Urinary bladder (tissue), 4 donors: ENCODE data around the gene VLDLR. TPM values are rescaled to one million over a fixed set of nuclear protein-coding genes. Genes with fewer than 3 reads are reported as not detected.
"Not testable (repeated sequence)": the region's sequence is repeated elsewhere in the genome, so short reads cannot be mapped to it uniquely, and the experiment has no call there.

Experiments
- DNase-seq: peaks from one replicate; pipeline ENCODE4 v3.0.0-alpha.2; 2015; ENCODE audit errors: extremely low spot score
- H3K27ac ChIP-seq: one replicate; pipeline ENCODE4 v1.5.1; 2013; ENCODE audit warnings: low read depth, mild to moderate bottlenecking, moderate library complexity
- H3K36me3 ChIP-seq: one replicate; pipeline ENCODE4 v1.6.1; 2013; ENCODE audit warnings: mild to moderate bottlenecking, moderate library complexity; ENCODE audit not compliant: insufficient read depth
- H3K4me1 ChIP-seq: one replicate; pipeline ENCODE4 v1.6.1; 2013; ENCODE audit warnings: mild to moderate bottlenecking, moderate library complexity; ENCODE audit not compliant: insufficient read depth
- H3K4me3 ChIP-seq: one replicate; pipeline ENCODE4 v1.5.1; 2013; ENCODE audit warnings: low read depth, low read length
- WGBS: extraction: QIAGEN DNeasy Blood & Tissue Kit; methylation state at CpG from one replicate; pipeline ENCODE4 v1.1.7; 2013; 5-methylcytosine and 5-hydroxymethylcytosine counted together
- polyA plus RNA-seq: library from polyadenylated mRNA; stranded (reverse); fragments of 200-250 nt; gene quantifications from one replicate; pipeline ENCODE4 v1.2.3, GENCODE V29; 2013
- total RNA-seq: library from RNA; depleted of rRNA; stranded (reverse); fragments of >200 nt; gene quantifications from one replicate; pipeline ENCODE4 v1.2.3, GENCODE V29; 2014
- donor health status: healthy with polysubstance abuse.
- donor health status: healthy.

Gene VLDLR
- total and polyA plus RNA-seq, 2 donors, result 20.4 to 39.2 TPM

DNA sequence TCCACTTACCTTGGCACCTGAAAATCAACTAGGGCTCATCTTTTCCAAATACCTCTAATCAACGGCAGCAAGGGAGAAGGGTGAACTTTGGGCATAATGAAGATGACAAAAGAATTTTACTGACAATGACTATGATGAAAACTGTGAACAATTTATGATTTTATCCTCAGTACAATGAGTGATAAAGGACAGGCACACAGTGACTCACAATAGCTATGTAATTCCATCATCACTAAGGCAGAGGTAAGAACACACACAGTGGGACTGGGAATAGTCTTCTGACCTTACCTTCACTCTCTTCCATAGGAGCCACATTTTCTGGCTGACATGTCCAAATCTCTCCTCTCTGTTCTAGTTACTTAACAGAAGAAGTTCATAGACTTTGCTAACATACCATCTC is 69.6 kb downstream of the VLDLR start:
- 94% methylated on average over 1 of the region's 1 CpG for WGBS
- no peak for DNase-seq
- H3K27ac ChIP-seq, result no peak overlapping the region

DNA sequence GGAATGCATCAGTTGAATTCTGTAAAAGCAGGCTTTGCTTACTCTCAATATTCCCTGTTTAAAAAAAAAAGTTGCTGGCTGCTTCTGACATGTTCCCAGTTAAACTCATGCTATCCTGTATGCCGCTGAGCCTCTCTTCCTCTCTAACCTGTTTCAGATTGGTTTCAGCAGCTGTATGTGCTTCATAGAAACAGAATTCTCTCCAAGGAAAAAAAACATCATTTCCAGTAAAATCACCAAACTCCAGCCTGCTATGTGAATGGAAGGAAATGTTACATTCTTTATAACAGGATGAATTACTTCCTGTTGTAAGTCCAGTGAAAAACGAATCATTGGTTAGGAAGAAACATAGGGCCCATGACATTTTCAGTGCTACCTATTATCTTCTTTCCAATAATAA is 70.0 kb downstream of the VLDLR start:
- Histone ChIP-seq H3K4me3 (no peak overlapping the region), H3K4me1 (no peaks in the 10 kb centered on the region), H3K36me3 (no peaks in the 10 kb centered on the region), H3K27ac (no peak overlapping the region)
- WGBS, result 56% methylated on average over 2 of the region's 2 CpGs
- no peak for DNase-seq

More for the DNA sequence above, 69.6 kb downstream of the VLDLR start:
- Histone ChIP-seq H3K36me3 (no peaks in the 10 kb centered on the region), H3K4me3 (no peak overlapping the region), H3K4me1 (no peaks in the 10 kb centered on the region)

DNA sequence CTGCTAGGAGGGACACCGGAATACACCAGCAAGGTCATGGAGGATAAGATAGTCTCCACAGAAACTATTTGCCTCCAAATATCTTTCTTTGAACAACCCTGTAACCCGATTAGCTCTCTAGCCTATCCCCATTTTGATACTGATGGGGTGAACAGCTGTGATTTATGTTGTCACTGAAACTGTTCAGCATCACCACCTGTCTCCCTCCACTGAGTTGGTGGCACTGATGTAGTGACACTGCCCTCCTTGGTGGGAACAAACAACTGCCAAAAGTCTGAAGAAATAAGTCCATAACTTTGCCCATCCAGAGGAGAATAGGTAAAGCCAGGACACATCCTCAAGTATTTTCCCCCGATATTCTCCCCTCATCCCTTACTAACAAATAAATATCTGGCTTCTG is 71.5 kb downstream of the VLDLR start:
- WGBS, result 90% methylated on average over 3 of the region's 3 CpGs
- Histone ChIP-seq H3K4me3 (no peak overlapping the region), H3K36me3 (no peaks in the 10 kb centered on the region), H3K4me1 (no peaks in the 10 kb centered on the region), H3K27ac (no peak overlapping the region)
- no peak for DNase-seq

DNA sequence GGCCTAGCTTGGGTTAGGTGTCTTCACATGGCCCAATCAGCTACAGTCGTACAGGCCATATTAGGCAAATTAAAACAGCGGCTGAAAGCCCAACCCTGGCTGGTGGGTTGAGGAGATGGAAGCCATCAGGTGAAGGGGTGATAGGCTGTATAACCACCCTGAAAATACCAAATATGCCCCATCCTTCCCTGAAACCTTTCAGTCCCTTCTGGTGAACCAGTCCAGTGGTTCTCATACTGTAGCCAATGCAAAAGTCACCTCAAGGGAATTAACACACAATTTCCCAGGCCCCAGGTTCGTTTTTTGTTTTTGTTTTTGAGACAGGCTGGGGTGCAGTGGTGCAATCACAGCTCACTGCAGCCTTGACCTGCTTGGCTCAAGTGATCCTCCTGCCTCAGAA is 75.9 kb downstream of the VLDLR start:
- DNase-seq, result no peak
- 88% methylated on average over 3 of the region's 3 CpGs for WGBS
- no peak overlapping the region for H3K27ac ChIP-seq
- no peak overlapping the region for H3K4me3 ChIP-seq
- no peaks in the 10 kb centered on the region for H3K36me3 ChIP-seq
- H3K4me1 ChIP-seq, result no peaks in the 10 kb centered on the region

DNA sequence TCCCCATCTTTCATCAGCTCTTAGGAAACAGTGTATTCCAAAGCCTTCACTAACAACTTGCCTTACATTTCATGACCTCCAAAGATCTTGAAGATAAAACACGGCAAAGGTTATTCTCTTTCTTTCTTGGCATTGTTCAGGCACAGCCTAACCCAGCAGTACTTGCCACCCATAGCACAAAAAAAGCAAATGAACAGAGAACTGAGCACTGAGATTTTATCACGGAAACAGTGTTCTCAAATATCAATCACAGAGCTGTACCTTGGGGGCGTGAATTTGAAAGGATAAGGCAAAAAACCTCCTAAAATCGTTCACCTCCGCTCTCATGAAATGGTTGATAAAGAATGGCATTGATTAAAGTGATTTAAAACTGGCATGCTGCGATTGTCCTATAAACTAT is 78.8 kb downstream of the VLDLR start:
- Histone ChIP-seq H3K4me3 (no peak overlapping the region), H3K4me1 (no peaks in the 10 kb centered on the region), H3K36me3 (no peaks in the 10 kb centered on the region), H3K27ac (no peak overlapping the region)
- no peak for DNase-seq
- 67% methylated on average over 6 of the region's 6 CpGs for WGBS

DNA sequence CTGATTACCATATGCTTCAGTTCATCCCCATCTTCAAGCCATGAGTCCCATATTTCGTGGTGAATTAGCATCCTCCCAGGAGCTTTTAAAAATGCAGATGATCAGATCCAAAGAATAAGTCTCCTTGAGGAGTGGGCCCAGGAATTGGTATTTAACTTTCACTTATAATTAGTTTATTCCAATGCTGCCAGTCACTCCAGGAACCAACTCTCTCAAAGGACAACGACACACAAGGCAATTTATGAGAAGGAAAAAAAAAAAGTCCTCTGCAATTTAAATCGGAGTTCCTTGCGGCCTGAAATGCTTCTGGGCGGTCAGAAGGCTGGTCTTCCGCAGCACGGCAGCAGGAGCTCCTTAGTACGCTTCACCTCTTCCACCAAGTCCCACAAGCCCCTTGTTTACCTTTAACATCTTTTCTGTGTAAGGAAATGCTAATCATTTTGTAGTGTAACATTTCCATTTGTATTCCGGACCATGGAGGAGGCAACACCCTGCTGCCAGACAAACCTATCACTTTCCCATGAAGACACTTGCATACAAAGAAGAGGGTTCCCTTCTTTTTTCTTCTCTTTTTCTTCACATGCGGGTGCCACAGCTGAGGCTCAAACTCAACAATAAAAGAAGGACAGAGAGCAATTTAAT is 79.4 kb downstream of the VLDLR start:
- H3K36me3 ChIP-seq, result no peaks in the 10 kb centered on the region
- 87% methylated on average over 10 of the region's 10 CpGs for WGBS
- H3K4me3 ChIP-seq, result no peak overlapping the region
- DNase-seq, result no peak
- no peak overlapping the region for H3K27ac ChIP-seq
- H3K4me1 ChIP-seq, result no peaks in the 10 kb centered on the region

DNA sequence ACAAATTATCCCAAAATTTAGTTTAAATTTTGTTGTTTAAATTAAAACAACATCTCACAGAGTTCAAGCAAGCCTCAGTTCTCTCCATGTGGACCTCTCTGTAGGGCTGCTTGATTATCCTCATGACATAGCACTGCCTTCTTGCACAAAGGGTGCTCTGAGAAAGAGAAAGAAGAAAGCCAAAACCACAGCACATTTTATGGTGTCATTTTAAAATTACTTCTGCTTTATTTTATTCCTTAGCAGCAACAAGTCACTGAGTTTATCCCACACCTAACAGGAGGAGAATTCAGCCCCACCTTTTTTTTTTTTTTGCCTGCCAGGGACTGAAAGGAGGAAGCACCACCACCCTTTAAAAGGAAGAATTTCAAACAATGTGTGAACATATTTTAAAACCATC is 82.9 kb downstream of the VLDLR start:
- Histone ChIP-seq H3K36me3 (no peaks in the 10 kb centered on the region), H3K4me1 (no peaks in the 10 kb centered on the region), H3K4me3 (no peak overlapping the region), H3K27ac (no peak overlapping the region)
- no peak for DNase-seq

DNA sequence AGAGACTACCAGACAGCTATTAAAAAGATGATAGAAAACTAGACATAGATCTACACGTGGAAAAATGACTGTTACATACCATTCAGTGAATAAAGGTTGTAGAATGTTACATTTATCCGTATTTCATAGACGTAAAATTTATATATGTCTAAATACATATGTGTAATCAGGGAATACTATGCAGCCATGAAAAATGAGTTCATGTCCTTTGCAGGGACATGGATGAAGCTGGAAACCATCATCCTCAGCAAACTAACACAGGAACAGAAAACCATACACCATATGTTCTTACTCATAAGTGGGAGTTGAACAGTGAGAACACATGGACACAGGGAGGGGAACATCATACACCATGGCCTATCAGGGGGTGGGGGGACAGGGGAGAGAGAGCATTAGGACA is 85.7 kb downstream of the VLDLR start:
- WGBS, result 98% methylated on average over 3 of the region's 3 CpGs

More for the DNA sequence above, 85.7 kb downstream of the VLDLR start:
- not testable (repeated sequence) for H3K36me3 ChIP-seq, H3K4me3 ChIP-seq, DNase-seq, H3K27ac ChIP-seq, H3K4me1 ChIP-seq

Other genes with a start within 250 kb of the VLDLR start
- not detected for gene KCNV2, start 95.7 kb downstream of the VLDLR start, total RNA-seq
- gene KCNV2, start 95.7 kb downstream of the VLDLR start, polyA plus RNA-seq, result not detected
- 69.0 TPM for gene PUM3, start 222.3 kb downstream of the VLDLR start, total RNA-seq
- 15.4 TPM for gene PUM3, start 222.3 kb downstream of the VLDLR start, polyA plus RNA-seq